Activated naive CD8-positive, alpha-beta T cell treated with anti-CD3 and anti-CD28 coated beads, Interleukin-2, amount 10 ng/mL, durations not matched to agents 7 days and 5 days (primary cell): ENCODE measurements around the gene MED28. TPM values are rescaled to one million over a fixed set of nuclear protein-coding genes. Genes with fewer than 3 reads are reported as not detected.
"Not testable (repeated sequence)": the region's sequence is repeated elsewhere in the genome, so short reads cannot be mapped to it uniquely, and the experiment has no call there.

Experiments
- ATAC-seq: fragments of 150-1000 bp; cut with Tn5 transposase; one replicate; pipeline ENCODE4 v1.10.0; 2021; ENCODE audit warnings: low read depth, moderate library complexity
- POLR2A ChIA-PET: fragments of 350-600 bp; sonication (Branson Sonifier 250); formaldehyde crosslinking; loops from one replicate; lab custom pipeline; 2021; ENCODE audit warnings: antibody characterized with exemption; lab: Charles Lee
- DNase-seq: peaks from one replicate; pipeline ENCODE4 v3.0.0; 2021
- H3K27ac Mint-ChIP-seq: one replicate; pipeline ENCODE4 v1.8.0; 2022; ENCODE audit warnings: mild to moderate bottlenecking, mixed read lengths
- H3K27me3 Mint-ChIP-seq: one replicate; pipeline ENCODE4 v1.8.0; 2022; ENCODE audit warnings: mild to moderate bottlenecking, moderate library complexity, mixed read lengths
- H3K36me3 Mint-ChIP-seq: one replicate; pipeline ENCODE4 v1.8.0; 2021; ENCODE audit warnings: mild to moderate bottlenecking, mixed read lengths
- H3K4me1 Mint-ChIP-seq: one replicate; pipeline ENCODE4 v1.8.0; 2021; ENCODE audit warnings: mixed read lengths
- H3K4me3 Mint-ChIP-seq: one replicate; pipeline ENCODE4 v1.8.0; 2022; ENCODE audit warnings: mild to moderate bottlenecking, moderate library complexity, mixed read lengths
- H3K9me3 Mint-ChIP-seq: one replicate; pipeline ENCODE4 v1.8.0; 2021; ENCODE audit warnings: mixed read lengths
- total RNA-seq, 2 experiments: library from RNA; stranded (reverse); gene quantifications; one replicate each; pipeline ENCODE4 v1.2.3, GENCODE V29; 2021

Gene MED28
- total RNA-seq, 2 experiments from 2014 or later: 62.2 to 65.8 TPM

DNA sequence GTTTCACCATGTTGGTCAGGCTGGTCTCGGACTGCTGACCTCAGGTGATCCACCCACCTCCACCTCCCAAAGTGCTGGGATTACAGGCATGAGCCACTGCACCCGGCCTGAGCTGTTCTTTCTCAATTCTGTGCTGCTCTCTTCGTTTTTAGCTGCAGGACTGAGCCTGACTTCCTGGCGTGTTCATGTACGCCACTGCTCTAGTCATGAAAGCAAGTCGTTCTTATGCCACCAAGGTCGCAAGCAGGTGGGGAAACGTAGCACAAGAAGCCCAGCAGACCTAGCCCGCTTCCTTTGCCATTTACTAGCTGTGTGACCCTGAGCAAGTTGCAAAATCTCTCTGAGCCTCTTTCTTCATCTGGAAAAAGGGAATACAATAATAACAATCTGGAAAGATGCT, 43.4 kb downstream of the MED28 start:
- ATAC-seq (no peak), DNase-seq (no peak)
- Mint-ChIP-seq H3K27me3 (peaks cover 17% of the 10 kb centered on the region), H3K4me3 (no peak overlapping the region), H3K36me3 (no peaks in the 10 kb centered on the region), H3K4me1 (no peaks in the 10 kb centered on the region), H3K9me3 (no peaks in the 10 kb centered on the region), H3K27ac (no peak overlapping the region)
- POLR2A ChIA-PET: no interaction called here

DNA sequence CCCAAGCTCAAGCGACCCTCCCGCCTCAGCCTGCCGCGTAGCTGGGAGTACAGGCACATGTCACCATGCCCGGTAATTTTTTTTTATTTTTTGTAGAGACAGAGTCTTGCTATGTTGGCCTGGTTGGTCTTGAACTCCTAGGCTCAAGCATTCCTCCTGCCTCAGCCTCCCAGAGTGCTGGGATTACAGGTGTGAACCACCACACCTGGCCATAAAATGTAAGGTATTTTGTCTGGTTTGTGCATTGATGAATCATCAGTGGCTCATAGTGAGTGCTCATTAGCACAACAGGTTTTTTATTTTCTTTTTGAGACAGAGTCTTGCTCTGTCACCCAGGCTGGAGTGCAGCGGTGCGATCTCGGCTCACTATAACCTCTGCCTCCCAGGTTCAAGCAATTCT, 44.8 kb downstream of the MED28 start:
- DNase-seq, H3K27ac Mint-ChIP-seq, H3K9me3 Mint-ChIP-seq, ATAC-seq, H3K4me3 Mint-ChIP-seq, H3K36me3 Mint-ChIP-seq, POLR2A ChIA-PET, H3K4me1 Mint-ChIP-seq: not testable (repeated sequence)
- H3K27me3 Mint-ChIP-seq: peaks cover 17% of the 10 kb centered on the region

DNA sequence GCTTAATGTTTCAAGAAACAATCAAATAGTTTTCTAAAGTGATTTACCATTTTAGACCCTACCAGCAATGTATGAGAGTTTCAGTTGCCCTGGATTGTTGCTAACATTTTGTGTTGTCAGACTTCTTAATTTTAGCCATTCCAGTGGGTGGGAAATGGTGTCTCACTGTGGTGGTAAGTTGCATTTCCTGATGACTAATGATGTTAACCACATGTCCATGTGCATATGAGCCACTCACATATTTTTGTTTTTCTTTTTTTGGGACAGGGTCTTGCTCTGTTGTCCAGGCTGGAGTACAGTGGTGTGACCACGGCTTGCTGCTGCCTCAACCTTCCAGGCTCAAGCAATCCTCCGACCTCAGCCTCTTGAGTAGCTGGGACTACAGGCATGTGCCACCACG, 48.3 kb downstream of the MED28 start:
- POLR2A ChIA-PET: no interaction called here
- Mint-ChIP-seq H3K4me1 (peaks cover 7% of the 10 kb centered on the region), H3K9me3 (no peaks in the 10 kb centered on the region), H3K27ac (no peak overlapping the region), H3K4me3 (no peak overlapping the region), H3K27me3 (peaks cover 5% of the 10 kb centered on the region), H3K36me3 (no peaks in the 10 kb centered on the region)
- ATAC-seq: no peak
- DNase-seq: no peak

DNA sequence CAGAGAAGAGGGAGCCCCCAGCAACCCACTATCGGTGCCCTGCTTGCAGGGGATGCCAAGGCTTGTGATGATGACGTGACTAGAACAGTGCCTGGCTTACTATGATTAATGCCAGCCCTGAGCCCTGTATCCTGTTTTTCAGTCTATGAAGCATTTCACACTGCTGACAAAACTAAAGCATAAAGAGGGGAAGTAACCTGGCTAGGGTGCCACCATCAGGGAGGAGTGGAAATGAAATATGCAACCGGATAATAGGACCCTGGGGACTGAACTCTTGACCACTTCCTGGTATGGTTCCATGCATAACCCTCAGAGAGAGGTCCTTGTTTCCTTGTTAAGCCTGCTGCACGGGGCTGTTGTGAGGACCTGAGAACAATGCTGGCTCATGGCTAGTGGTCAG, 50.3 kb downstream of the MED28 start:
- no peaks in the 10 kb centered on the region for H3K9me3 Mint-ChIP-seq
- peaks cover 7% of the 10 kb centered on the region for H3K4me1 Mint-ChIP-seq
- ATAC-seq (peak; percentile 42), DNase-seq (no peak)
- POLR2A ChIA-PET: no interaction called here
- H3K4me3 Mint-ChIP-seq: no peak overlapping the region
- peaks cover 2% of the 10 kb centered on the region for H3K27me3 Mint-ChIP-seq
- H3K36me3 Mint-ChIP-seq: no peaks in the 10 kb centered on the region
- H3K27ac Mint-ChIP-seq: no peak overlapping the region

GRCh38 chr4:17665346-17665745, 50.9 kb downstream of the MED28 start:
- Mint-ChIP-seq H3K4me3 (no peak overlapping the region), H3K9me3 (no peaks in the 10 kb centered on the region), H3K27me3 (peaks cover 5% of the 10 kb centered on the region), H3K36me3 (no peaks in the 10 kb centered on the region), H3K4me1 (peaks cover 7% of the 10 kb centered on the region), H3K27ac (no peak overlapping the region)
- no peak for DNase-seq
- ATAC-seq: no peak
- POLR2A ChIA-PET: no interaction called here

DNA sequence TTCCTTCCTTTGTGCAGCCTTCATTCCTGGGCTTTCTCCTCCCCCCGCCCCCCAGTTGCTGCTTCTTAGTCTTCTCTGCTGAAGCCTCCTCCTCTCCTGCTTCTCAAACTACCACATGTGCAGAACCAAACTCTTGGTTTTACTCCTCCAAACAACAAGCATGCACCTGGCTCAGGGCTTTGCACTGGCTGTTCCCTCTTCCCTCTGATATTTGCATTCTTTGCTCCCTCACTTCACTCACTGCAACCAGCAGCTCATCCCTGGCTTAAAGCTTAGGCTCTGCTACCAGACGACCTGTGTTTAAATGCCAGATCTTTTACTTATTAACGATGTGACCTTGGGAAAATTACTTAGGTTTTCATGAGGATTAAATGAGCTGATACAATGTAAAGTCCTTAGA, 51.4 kb downstream of the MED28 start:
- peaks cover 7% of the 10 kb centered on the region for H3K4me1 Mint-ChIP-seq
- H3K36me3 Mint-ChIP-seq: no peaks in the 10 kb centered on the region
- no peak for ATAC-seq
- no peak for DNase-seq
- H3K27me3 Mint-ChIP-seq: peaks cover 4% of the 10 kb centered on the region
- no peak overlapping the region for H3K27ac Mint-ChIP-seq
- POLR2A ChIA-PET: no interaction called here
- no peaks in the 10 kb centered on the region for H3K9me3 Mint-ChIP-seq
- no peak overlapping the region for H3K4me3 Mint-ChIP-seq

GRCh38 chr4:17667253-17667652, 52.8 kb downstream of the MED28 start:
- ATAC-seq (no peak), DNase-seq (no peak)
- Mint-ChIP-seq H3K4me3 (no peak overlapping the region), H3K4me1 (peaks cover 7% of the 10 kb centered on the region), H3K27ac (no peak overlapping the region), H3K36me3 (no peaks in the 10 kb centered on the region), H3K27me3 (peaks cover 9% of the 10 kb centered on the region), H3K9me3 (no peaks in the 10 kb centered on the region)
- POLR2A ChIA-PET: no interaction called here

- H3K36me3 Mint-ChIP-seq: no peaks in the 10 kb centered on the region
- ATAC-seq (no peak), DNase-seq (no peak)
- no peak overlapping the region for H3K4me3 Mint-ChIP-seq
- H3K27me3 Mint-ChIP-seq: peaks cover 9% of the 10 kb centered on the region
- peaks cover 7% of the 10 kb centered on the region for H3K4me1 Mint-ChIP-seq
- POLR2A ChIA-PET: no interaction called here
- no peak overlapping the region for H3K27ac Mint-ChIP-seq
- H3K9me3 Mint-ChIP-seq: peaks cover under 1% of the 10 kb centered on the region
These were observed 53.3 kb downstream of the MED28 start for GRCh38 chr4:17667653-17668201.

GRCh38 chr4:17670423-17670822, 56.0 kb downstream of the MED28 start:
- Mint-ChIP-seq H3K4me3 (no peak overlapping the region), H3K4me1 (no peaks in the 10 kb centered on the region), H3K36me3 (no peaks in the 10 kb centered on the region), H3K27ac (no peak overlapping the region), H3K27me3 (peaks cover 9% of the 10 kb centered on the region), H3K9me3 (peaks cover 2% of the 10 kb centered on the region)
- no peak for DNase-seq
- ATAC-seq: no peak
- POLR2A ChIA-PET: no interaction called here

GRCh38 chr4:17680559-17681280, 66.3 kb downstream of the MED28 start:
- no peak for ATAC-seq
- H3K4me3 Mint-ChIP-seq: no peak overlapping the region
- no peaks in the 10 kb centered on the region for H3K4me1 Mint-ChIP-seq
- POLR2A ChIA-PET: no interaction called here
- peaks cover 9% of the 10 kb centered on the region for H3K27me3 Mint-ChIP-seq
- no peak overlapping the region for H3K27ac Mint-ChIP-seq
- no peaks in the 10 kb centered on the region for H3K36me3 Mint-ChIP-seq
- DNase-seq: no peak
- H3K9me3 Mint-ChIP-seq: peaks cover 1% of the 10 kb centered on the region

DNA sequence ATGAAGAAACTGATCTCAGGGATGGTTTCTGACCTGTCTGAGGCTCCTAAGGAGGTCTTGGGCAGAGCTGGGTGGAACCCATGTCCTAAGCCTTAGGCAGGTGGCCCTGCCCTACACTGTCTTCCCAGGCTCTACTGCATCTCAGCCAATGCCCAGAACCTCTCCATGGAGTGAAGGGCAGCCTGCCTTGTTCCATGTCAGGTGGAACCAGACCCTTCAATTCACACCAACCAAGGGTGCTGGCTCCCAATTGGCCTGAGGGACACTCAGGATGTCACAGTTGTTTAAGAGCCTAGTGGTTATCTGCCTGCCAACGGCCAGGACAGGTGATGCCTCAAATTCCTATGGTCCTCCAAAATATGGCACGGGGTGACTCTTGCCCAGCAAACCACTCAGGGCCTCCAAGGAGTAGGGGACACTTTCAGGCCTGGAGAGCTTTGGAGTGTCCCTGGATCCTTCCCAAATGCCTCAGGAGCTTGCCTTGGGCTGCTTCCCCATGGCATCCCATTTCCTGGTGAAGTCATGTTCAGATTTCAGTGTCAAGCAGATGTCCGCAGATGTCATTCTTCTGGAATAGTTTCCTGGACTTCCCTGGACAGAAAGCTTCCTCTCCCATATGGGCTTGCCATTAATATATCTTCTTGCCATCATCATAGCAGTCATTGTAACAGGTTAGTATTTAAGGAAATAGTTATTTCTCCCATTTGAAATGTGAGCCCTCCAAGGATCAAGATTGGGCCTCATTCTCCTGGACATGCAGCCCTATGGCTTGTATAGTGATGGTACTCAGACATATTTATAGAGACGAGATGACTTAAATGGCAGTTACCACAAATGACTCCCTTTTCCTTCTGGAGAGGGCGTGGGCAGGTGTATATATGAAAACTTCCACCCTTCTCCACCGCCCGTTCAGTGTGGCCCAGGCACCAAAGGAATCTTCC, 67.1 kb downstream of the MED28 start:
- Mint-ChIP-seq H3K27ac (no peak overlapping the region), H3K36me3 (no peaks in the 10 kb centered on the region), H3K27me3 (peaks cover 5% of the 10 kb centered on the region), H3K4me3 (no peak overlapping the region), H3K9me3 (no peaks in the 10 kb centered on the region), H3K4me1 (no peaks in the 10 kb centered on the region)
- DNase-seq (no peak), ATAC-seq (no peak)
- POLR2A ChIA-PET: no interaction called here

GRCh38 chr4:17682222-17682566, 67.8 kb downstream of the MED28 start:
- POLR2A ChIA-PET: no interaction called here
- peaks cover 3% of the 10 kb centered on the region for H3K27me3 Mint-ChIP-seq
- DNase-seq (no peak), ATAC-seq (no peak)
- no peak overlapping the region for H3K27ac Mint-ChIP-seq
- no peak overlapping the region for H3K4me3 Mint-ChIP-seq
- no peaks in the 10 kb centered on the region for H3K9me3 Mint-ChIP-seq
- H3K4me1 Mint-ChIP-seq: no peaks in the 10 kb centered on the region
- no peaks in the 10 kb centered on the region for H3K36me3 Mint-ChIP-seq
